GM10266 (cell line): ENCODE results near the gene PILRA.

Experiments
- DNase-seq: peaks from one replicate; pipeline ENCODE4 v3.0.0; 2012; ENCODE audit errors: extremely low spot score
- TF ChIP-seq, protein P1 (sequence below): IDR thresholded peaks from 2 replicates; pipeline ENCODE4 v1.5.1; 2012; ENCODE audit warnings: mild to moderate bottlenecking, low read depth; ENCODE audit not compliant: control insufficient read depth, insufficient read depth; ENCODE audit errors: missing control alignments

PILRA gene

DNA sequence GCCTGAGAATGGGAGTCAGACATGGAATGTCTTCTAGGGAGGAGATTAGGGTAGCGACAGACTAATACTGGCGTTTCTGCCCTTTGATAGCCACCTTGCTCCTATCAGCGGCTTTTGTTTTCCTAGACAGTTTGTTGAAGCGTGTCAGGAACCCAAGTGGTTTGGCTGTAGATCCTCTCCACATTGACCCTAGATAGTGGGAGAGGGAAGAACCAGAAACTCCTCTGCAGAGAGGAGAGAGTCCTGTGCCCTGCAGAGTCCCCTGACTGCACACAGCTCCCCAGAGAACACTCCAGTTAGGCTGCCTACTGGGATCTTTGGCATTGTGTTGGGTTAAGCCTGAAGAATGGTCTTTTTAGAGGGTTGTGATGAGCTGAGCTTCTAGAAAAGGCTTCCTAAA, 58.8 kb downstream of the PILRA start:
- no peak for DNase-seq
- TF ChIP-seq, protein P1, sequence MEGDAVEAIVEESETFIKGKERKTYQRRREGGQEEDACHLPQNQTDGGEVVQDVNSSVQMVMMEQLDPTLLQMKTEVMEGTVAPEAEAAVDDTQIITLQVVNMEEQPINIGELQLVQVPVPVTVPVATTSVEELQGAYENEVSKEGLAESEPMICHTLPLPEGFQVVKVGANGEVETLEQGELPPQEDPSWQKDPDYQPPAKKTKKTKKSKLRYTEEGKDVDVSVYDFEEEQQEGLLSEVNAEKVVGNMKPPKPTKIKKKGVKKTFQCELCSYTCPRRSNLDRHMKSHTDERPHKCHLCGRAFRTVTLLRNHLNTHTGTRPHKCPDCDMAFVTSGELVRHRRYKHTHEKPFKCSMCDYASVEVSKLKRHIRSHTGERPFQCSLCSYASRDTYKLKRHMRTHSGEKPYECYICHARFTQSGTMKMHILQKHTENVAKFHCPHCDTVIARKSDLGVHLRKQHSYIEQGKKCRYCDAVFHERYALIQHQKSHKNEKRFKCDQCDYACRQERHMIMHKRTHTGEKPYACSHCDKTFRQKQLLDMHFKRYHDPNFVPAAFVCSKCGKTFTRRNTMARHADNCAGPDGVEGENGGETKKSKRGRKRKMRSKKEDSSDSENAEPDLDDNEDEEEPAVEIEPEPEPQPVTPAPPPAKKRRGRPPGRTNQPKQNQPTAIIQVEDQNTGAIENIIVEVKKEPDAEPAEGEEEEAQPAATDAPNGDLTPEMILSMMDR: no peak

GRCh38 chr7:100432621-100433275, 59.5 kb downstream of the PILRA start:
- TF ChIP-seq, protein P1: no peak

DNA sequence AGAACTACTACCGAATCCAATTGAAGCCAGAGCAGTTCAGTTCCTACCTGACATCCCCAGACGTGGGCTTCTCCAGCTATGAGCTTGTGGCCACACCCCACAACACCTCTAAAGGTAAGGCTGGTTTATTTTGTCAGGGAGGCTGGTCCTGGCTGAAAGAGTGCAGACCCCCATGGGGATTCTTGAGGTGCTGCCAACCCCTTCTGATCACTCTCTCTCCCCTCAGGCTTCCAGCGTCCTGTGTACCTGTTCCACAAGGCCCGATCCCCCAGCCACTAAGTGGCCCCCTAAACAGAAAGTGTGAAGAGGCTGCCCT, 59.9 kb downstream of the PILRA start:
- TF ChIP-seq, protein P1: no peak
- DNase-seq: no peak

More at GRCh38 chr7:100432621-100433275, 59.5 kb downstream of the PILRA start:
- DNase-seq: no peak

DNA sequence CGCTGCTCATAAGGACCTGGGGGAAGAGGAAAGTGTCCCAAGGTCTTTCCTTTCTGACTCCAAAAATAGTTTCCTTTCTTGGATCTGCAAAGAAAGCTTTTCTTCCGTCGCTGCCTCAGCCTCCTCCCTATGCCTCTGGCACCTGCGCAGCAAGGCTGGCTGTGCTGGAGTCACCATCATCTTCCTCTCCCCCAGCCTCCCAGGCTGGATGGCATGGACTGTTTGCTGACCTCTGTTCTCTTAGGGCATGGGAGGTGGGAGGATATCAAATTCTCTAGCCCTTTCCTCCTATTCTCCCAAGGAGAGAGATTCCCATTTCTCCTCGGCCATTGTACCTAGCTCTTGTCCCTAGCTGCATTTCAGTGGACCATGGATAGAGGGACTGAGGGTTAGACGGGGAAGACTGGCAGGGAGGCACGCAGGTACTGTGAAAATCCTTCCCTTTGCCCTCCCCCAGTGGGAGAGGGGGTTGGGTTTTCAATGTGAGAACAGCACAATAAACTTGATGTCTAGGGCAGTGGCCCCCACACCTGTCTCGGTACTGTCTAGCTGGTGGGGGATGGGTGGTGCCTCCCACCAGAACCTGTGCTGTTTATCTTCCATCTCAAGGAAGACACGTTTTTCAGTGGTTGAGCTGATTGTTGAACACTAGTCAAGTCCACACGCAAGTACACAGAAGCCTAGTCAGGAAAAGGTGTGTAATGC, 60.5 kb downstream of the PILRA start:
- TF ChIP-seq, protein P1: no peak
- no peak for DNase-seq

DNA sequence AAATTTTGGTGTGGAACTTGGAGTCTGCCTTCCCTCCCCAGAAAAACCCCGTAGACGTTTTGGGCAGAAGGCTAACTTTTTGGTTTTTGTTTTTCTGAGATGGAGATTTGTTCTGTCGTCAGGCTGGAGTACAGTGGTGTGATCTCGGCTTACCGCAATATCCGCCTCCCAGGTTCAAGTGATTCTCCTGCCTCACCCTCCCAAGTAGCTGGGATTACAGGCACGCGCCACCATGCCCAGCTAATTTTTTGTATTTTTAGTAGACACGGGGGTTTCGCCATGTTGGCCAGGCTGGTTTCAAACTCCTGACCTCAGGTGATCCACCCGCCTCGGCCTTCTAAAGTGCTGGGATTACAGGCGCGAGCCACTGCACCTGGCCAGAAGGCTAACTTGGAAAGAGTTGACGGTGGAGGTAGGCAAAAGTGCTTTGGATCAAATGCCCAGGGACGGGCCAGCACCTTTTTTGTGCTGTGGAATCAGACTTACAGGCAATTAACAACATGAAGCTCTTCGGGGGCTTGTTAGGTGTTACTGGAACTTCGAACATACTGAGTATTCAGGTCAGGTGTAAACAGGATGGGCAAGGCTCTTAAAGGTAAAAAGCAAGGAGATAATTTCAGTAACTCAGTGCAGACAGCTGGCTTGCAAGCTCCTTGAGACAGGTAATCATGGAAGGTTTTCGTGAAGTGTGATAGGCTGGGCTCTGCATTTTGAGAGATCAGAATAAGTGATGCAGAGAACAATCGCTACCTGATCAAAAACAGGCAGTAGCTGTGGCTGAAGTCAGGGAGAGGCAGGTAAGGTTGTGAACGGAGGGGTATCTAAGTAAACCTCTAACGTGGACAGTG, 61.2 kb downstream of the PILRA start:
- DNase-seq: no peak

GRCh38 chr7:100435401-100436304, 62.4 kb downstream of the PILRA start:
- TF ChIP-seq, protein P1: no peak
- DNase-seq: peak; percentile 58

More for the DNA sequence above, 61.2 kb downstream of the PILRA start:
- TF ChIP-seq, protein P1: no peak
